ENCODE measurements around the gene STMND1. TPM values are rescaled to one million over a fixed set of nuclear protein-coding genes. Genes with fewer than 3 reads are reported as not detected.

STMND1 gene
- total RNA-seq, 1 experiment from 2014 or later: not detected

GRCh38 chr6:17059022-17059421 is 42.8 kb upstream of the STMND1 start:
- no peak for DNase-seq (ENCODE audit: unreplicated experiment)

GRCh38 chr6:17059850-17060249 is 42.0 kb upstream of the STMND1 start:
- Mint-ChIP-seq H3K4me3 (ENCODE audit: unreplicated experiment) (no peak overlapping the region), H3K36me3 (ENCODE audit: insufficient read depth, unreplicated experiment) (no peaks in the 10 kb centered on the region), H3K9me3 (ENCODE audit: unreplicated experiment) (no peaks in the 10 kb centered on the region), H3K27ac (ENCODE audit: low read depth, unreplicated experiment) (peak overlapping the region; percentile 2), H3K27me3 (ENCODE audit: insufficient read depth, unreplicated experiment) (no peaks in the 10 kb centered on the region), H3K4me1 (ENCODE audit: insufficient read depth, unreplicated experiment) (peaks cover 9% of the 10 kb centered on the region)
- TF ChIP-seq CTCF (IDR thresholded peaks at IDR 0.05; ENCODE audit: unreplicated experiment): no peak
- BruUV-seq (replicated peaks): no TSS peak
- DNase-seq (ENCODE audit: unreplicated experiment): peak; percentile 67
- ChIA-PET POLR2A (interaction anchor here (0.6 to 1.2 kb wide), 4 partner anchors 10 to 36 kb away, joined by 3 to 4 read pairs (median 4); no protein-coding TSS in a partner anchor), CTCF (interaction anchor here (0.6 to 2.0 kb wide), 3 partner anchors 8 to 34 kb away, joined by 3 to 8 read pairs (median 3); no protein-coding TSS in a partner anchor)
- intact Hi-C loops (cut with micrococcal nuclease): no loop called here

More at GRCh38 chr6:17059022-17059421, 42.8 kb upstream of the STMND1 start:
- Mint-ChIP-seq H3K27me3 (ENCODE audit: insufficient read depth, unreplicated experiment) (no peaks in the 10 kb centered on the region), H3K4me1 (ENCODE audit: insufficient read depth, unreplicated experiment) (peaks cover 9% of the 10 kb centered on the region), H3K27ac (ENCODE audit: low read depth, unreplicated experiment) (no peak overlapping the region), H3K4me3 (ENCODE audit: unreplicated experiment) (no peak overlapping the region), H3K36me3 (ENCODE audit: insufficient read depth, unreplicated experiment) (no peaks in the 10 kb centered on the region), H3K9me3 (ENCODE audit: unreplicated experiment) (no peaks in the 10 kb centered on the region)
- intact Hi-C loops (cut with micrococcal nuclease): no loop called here
- CTCF ChIA-PET: interaction anchor here (0.5 kb wide), 1 partner anchor 92 kb away, joined by 3 read pairs; no protein-coding TSS in a partner anchor
- POLR2A ChIA-PET: interaction anchor here (0.6 to 0.9 kb wide), 2 partner anchors 27 to 36 kb away, joined by 3 to 4 read pairs; no protein-coding TSS in a partner anchor
- no peak for TF ChIP-seq CTCF (IDR thresholded peaks at IDR 0.05; ENCODE audit: unreplicated experiment)
- no TSS peak for BruUV-seq (replicated peaks)

GRCh38 chr6:17061097-17061496 is 40.8 kb upstream of the STMND1 start:
- BruUV-seq (replicated peaks): no TSS peak
- POLR2A ChIA-PET: no interaction called here
- H3K36me3 Mint-ChIP-seq (ENCODE audit: insufficient read depth, unreplicated experiment): no peaks in the 10 kb centered on the region

GRCh38 chr6:17062871-17063440 is 38.9 kb upstream of the STMND1 start:
- intact Hi-C loops (cut with micrococcal nuclease): no loop called here
- TF ChIP-seq CTCF (IDR thresholded peaks at IDR 0.05; ENCODE audit: unreplicated experiment): no peak
- ChIA-PET POLR2A (no interaction called here), CTCF (interaction anchor here (0.5 kb wide), 1 partner anchor 9 kb away, joined by 3 read pairs; no protein-coding TSS in a partner anchor)
- Mint-ChIP-seq H3K27ac (ENCODE audit: low read depth, unreplicated experiment) (no peak overlapping the region), H3K36me3 (ENCODE audit: insufficient read depth, unreplicated experiment) (no peaks in the 10 kb centered on the region), H3K9me3 (ENCODE audit: unreplicated experiment) (no peaks in the 10 kb centered on the region), H3K4me3 (ENCODE audit: unreplicated experiment) (no peak overlapping the region), H3K4me1 (ENCODE audit: insufficient read depth, unreplicated experiment) (peaks cover 9% of the 10 kb centered on the region), H3K27me3 (ENCODE audit: insufficient read depth, unreplicated experiment) (no peaks in the 10 kb centered on the region)
- DNase-seq (ENCODE audit: unreplicated experiment): no peak
- no TSS peak for BruUV-seq (replicated peaks)

More at GRCh38 chr6:17061097-17061496, 40.8 kb upstream of the STMND1 start:
- Mint-ChIP-seq H3K4me1 (ENCODE audit: insufficient read depth, unreplicated experiment) (peaks cover 9% of the 10 kb centered on the region), H3K27ac (ENCODE audit: low read depth, unreplicated experiment) (no peak overlapping the region), H3K27me3 (ENCODE audit: insufficient read depth, unreplicated experiment) (no peaks in the 10 kb centered on the region), H3K4me3 (ENCODE audit: unreplicated experiment) (no peak overlapping the region), H3K9me3 (ENCODE audit: unreplicated experiment) (no peaks in the 10 kb centered on the region)
- no peak for DNase-seq (ENCODE audit: unreplicated experiment)
- no peak for TF ChIP-seq CTCF (IDR thresholded peaks at IDR 0.05; ENCODE audit: unreplicated experiment)
- CTCF ChIA-PET: interaction anchor here (0.7 to 2.0 kb wide), 2 partner anchors 25 to 53 kb away, joined by 3 to 8 read pairs; no protein-coding TSS in a partner anchor
- intact Hi-C loops (cut with micrococcal nuclease): no loop called here

Measured in MCF 10A (cell line).